IPS-NIHi11 (cell line): ENCODE data around the gene CNNM2.
"Not testable (repeated sequence)": the region's sequence is repeated elsewhere in the genome, so short reads cannot be mapped to it uniquely, and the experiment has no call there.

Experiments used
- DNase-seq: peaks from one replicate; pipeline ENCODE4 v3.0.0; 2012; ENCODE audit warnings: mixed read lengths, low spot score

The CNNM2 gene

DNA sequence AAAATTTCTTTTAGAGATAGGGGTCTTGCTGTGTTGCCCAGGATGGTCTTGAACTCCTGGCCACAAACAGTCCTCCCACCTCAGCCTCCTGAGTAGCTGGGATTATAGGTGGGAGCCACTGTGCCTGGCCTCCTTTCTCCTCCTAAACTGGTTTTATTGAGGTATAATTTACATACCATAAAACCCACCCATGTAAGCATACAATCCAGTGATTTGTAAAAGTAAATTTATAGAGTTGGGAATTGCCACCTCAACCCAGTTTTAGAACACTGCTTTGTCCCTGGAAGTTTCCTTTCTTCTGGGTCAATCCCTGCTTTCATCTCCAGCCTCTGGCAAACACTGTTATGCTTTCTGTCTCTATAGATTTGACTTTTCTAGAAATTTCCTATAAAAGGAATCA, 49.0 kb downstream of the CNNM2 start:
- DNase-seq, result no peak

DNA sequence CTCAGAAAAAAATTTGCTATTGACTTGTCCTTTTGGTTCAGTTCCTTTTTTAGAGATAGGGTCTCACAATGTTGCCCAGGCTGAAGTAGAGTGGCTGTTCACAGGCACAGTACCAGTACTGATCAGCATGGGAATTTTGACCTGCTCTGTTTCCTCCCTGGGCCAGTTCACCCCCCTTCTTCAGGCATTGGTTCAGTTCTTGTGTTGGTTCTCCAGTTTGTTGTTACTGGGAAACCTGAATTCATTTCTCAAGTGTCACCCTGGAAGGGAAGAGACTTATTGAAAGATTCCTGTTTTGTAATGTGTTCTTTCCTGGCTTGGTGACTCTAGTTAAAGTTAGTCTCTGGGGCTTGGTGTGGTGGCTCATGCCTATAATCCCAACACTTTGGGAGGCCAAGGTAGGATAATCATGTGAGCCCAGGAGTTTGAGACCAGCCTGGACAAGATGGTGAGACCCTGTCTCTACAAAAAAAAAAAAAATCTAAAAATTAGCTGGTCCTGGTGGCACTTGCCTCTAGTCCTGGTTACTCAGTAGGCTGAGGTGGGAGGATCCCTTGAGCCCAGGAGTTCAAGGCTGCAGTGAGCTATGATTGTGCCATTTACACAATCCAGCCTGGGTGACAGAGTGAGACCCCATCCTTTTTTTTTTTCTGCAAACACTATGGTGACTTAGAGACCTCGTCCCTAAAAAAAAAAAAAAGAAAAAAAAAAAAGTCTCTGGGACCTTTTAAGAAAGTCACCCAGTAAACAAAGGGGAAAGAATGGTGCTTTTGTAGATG, 52.7 kb downstream of the CNNM2 start:
- no peak for DNase-seq

DNA sequence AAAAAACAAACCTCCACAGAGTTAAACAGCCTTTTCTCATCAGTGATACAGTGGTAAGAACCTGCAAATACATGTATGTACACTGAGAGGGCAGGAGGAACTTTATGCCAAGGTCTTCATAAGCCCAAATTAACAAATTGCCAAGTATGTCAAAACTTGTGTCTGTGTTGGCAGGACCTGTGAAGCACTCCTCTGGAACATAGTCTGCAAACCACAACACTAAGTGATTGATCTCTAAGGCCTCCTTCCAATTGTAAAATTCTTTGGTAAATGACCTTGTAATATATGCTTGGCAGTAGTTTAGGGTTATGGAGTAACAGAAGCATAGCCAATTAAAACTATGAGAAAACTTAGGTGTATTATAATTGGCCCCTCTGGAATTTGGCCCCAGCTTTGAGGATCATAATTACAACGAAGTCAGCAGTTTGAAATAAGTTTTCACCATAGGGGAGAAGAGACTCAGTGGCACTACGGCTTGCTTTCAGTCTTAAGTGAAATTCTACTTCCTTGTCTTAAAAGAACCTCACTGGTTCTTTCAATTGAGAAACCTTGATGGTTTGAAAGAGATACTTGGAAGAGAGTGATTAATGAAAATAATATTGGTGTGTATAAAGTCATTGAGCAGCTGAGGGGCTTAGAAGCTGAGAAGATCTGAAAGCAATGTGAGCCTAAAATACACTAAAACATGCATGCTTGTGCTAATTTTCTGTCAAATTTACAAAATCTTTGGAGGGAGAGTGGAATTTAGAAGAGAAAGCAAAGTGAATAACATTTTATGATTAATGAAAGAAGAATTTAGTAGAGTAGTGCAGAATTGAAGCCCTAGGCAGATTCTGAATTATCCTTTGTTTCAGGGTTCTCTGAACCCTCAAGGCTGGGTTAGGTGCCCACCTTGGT, 57.6 kb downstream of the CNNM2 start:
- no peak for DNase-seq

DNA sequence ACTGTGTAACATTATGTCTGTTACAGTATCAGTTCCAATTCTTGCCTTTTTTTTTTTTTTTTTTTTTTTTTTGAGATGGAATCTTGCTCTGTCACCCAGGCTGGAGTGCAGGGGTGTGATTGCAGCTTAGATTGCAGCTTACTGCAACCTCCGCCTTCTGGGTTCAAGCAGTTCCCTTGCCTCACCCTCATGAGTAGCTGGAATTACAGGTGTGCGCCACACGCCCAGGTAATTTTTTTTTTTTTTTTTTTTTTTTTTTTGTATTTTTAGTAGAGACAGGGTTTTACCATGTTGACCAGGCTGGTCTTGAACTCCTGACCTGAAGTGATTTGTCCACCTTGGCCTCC, 58.3 kb downstream of the CNNM2 start:
- DNase-seq, result not testable (repeated sequence)

DNA sequence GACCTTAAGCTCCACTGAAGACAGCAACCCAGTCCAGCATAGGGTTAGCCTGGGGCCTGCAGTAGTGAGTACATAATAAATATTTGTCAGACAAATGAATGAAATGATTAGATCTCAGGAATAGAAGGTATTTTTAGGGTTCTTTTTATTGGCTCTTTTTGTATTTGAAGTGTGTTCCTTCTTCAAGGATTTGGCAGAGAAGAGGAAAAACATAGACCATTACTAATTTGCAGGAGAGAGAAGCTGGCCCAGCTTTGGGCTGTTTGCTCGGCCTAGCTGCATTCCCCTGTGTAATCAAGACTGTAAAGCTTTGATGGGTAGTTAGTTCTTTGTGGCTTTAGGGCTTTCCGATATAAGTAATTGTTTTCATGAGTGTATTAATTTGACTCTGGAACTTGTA, 64.2 kb downstream of the CNNM2 start:
- DNase-seq, result no peak

DNA sequence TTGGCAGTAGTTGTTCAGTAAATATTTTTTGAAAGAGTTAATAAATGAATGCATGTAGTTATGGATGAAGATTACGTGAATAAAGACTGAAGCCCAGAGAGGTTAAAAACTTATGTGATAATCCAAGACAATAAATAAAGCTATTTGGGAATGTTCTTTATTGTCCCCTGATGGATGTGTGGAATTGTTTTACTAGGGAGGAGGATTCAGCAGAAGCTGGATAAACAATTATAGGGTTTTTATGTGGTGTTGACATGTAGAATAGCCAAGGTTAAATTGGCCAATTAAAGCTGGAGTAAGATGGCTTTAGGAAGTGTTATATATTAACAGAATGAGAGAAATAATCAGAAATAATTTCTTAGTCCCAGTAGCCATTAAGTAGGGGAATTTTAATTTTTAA, 66.0 kb downstream of the CNNM2 start:
- no peak for DNase-seq

DNA sequence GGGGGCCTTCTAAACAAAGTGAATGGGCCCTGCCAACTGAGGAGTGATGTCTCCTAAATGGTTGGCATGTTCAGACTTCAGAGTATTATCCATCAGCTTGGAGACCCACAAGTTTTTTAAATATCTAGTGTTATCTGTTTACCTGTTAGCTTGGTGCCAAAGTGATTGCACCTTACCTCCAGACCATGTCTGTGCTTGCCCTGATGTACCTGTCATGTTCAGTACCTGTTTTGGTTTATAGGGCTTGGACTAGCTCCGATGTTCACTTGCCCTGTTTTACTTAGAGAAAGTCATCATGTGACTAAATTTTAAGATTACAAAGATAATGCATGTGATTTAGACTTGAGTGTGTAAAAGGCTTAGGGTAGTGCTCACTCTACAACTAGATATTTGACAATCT, 67.7 kb downstream of the CNNM2 start:
- DNase-seq, result no peak

DNA sequence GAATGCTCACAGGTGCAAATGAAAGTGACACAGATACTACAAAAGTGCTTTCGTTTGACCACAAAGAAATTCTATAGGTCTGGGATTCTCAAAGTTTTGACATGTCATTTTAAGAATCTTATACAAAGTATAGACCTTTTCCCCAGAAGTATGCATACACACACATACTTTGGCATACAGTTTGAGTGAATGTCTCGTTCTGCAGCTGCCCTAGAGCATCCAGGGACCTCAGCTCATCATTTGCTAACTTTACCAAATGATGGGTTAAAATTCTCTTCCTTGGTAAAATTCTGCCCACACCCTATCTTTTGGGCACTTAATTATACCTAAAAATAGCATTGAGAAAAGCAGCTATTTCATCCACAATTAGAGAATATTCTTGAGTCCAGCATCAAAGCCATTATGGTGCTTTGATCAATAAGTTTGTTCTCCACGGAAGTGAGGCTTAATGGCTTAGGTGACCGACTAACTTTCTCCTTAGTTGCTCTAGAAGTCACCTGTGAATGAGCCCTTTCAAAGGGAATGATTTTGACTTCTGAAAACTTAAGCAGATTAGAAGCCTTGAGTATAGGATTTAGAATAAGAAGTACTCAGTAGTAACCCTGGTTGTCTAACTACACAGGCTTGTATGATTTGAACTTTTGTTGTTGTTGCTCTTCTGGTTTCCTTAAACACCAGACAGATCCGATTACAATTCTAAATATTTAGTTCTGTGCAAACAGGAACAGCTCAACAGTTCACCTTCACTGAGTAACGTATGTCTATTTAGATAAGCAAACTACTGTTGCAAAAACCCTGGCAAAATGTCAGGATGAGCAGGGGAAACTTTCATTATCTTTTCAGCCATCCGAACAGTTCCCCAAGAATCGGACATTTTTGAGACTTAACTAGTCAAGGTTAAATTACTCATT, 70.6 kb downstream of the CNNM2 start:
- no peak for DNase-seq

DNA sequence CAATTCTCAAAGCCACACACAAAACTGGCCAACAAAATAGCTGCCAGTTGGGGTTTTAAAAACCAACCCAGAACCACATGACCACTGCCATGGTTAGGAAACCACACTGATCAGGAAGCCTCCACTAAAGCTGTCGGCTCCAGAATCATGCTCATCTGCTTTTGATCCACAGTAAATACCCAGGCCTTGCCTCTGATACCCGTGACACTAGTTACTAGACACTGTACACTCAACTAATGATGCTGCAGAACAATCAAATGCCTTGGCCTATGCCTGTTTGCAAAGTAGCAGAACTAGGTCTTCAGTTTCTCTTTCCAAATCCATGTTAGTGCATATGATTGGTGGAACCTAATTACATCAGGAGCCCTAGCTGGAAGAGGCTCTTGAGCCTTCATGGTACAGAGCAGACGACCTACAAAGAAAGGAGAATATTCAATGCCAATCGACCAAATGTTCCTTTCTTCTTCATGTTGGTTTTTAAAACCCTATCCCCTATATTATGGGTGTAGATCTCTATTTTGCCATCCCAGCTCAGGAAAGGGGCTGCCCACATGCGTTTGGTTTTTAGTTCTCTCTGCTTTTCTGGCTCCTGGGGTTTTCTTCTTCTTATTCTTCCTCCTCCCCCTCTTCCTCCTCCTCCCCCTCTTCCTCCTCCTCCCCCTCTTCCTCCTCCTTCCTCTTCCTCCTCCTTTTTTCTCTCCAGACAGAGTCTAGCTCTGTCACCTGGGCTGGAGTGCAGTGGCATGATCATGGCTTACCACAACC, 76.6 kb downstream of the CNNM2 start:
- DNase-seq, result no peak

DNA sequence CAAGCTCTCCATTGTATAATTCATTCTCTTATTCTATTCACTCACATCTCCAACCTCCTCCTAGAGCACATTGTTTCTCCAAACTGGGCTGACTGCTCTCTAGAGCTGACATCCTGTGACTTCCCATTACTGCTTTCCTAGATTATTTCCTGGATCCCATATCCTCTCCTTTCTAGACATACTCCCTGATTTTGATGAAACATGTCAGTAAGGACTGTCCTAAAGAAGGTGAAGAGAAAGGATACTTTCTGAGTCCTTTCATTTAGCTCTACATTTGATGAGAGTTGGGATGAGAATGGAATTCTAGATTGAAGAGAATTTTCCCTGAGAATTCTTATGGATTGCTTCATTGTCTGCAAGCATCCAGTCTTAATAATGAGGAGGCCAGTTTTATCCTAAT, 78.8 kb downstream of the CNNM2 start:
- no peak for DNase-seq

DNA sequence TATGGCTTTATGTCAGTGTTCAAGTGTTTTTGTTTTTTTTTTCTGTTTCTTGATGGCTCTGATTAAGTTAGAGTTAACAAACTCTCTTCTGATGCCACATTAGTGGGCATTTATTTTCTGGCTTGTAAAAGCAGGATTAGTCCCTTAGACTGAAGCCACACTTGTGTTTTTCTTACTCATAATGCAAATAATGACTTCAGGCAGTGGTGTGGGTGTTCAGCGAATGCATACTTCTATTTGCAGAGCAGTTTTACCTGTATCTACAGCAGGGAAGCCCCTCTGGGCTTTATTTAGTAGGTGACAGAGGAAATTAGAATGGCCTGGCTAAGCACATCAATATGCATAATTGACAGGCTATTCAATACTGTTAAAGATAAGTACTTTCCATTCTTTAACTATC, 79.9 kb downstream of the CNNM2 start:
- DNase-seq, result no peak

DNA sequence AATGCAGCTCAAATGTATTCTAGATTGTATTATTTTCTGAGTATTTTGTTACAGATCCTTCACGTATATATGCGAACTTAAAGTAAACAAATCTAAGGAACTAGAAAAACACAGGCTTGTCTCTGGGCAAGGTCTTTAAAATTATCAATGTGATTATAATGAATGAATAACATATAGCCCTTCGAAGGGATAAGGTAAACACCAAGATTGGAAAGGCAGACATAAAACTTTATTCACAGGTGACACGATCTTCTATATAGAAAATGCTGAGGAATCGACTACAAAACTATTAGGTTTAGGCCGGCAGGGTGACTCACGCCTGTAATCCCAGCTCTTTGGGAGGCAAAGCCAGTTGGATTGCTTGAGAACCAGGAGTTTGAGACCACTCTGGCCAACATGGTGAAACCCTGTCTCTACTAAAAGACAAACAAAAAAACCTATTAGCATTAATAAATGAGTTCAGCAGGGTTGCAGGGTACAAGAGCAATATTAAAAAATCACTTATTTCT, 80.4 kb downstream of the CNNM2 start:
- DNase-seq, result no peak

DNA sequence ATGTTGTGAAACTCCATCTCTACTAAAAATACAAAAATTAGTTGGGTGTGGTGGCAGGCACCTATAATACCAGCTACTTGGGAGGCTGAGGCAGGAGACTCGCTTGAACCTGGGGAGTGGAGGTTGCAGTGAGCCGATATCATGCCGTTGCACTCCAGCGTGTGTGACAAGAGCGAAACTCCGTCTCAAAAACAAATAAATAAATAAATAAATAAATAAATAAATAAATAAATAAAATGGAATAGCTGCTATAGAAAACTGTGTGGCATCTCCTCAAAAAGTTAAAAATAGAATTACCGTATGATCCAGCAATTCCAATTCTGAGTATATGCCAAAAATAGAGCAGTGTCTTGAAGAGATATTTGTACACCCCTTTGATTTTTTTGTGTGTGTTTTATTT, 82.0 kb downstream of the CNNM2 start:
- DNase-seq, result not testable (repeated sequence)

DNA sequence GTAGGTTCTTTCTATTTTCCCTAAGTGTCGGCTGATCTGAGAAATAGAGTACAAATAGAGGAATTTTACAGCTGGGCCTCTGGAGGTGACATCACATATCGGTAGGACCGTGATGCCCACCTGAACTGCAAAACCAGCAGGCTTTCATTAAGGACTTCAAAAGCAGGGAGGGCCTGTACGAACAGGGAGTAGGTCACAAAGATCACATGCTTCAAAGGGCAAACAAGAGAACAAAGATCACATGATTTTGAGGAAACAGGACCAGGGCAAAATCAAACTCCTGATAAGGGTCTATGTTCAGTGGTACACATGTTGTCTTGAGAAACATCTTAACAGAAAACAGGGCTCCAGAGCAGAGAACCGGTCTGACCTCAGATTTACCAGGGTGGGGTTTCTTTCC, 88.9 kb downstream of the CNNM2 start:
- no peak for DNase-seq

DNA sequence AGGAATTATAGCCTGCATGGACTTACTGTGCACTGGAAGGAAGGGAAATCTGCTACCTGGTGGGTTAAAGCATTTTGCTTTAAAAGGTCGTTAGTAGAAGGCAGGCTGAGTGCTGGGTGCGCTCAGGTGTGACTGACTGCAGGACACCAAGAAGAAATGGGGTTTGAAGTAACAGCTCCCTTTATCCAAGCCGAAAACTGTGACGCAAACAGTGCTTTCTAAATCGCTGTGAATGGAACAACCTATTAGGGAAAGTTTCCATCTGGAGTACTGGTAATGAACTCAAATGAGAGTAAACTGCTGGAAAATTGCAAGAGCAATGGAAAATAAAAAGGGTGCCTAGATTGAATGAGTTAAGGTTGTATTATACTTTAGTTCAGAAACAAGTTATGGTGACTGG, 95.3 kb downstream of the CNNM2 start:
- DNase-seq, result peak; percentile 40

DNA sequence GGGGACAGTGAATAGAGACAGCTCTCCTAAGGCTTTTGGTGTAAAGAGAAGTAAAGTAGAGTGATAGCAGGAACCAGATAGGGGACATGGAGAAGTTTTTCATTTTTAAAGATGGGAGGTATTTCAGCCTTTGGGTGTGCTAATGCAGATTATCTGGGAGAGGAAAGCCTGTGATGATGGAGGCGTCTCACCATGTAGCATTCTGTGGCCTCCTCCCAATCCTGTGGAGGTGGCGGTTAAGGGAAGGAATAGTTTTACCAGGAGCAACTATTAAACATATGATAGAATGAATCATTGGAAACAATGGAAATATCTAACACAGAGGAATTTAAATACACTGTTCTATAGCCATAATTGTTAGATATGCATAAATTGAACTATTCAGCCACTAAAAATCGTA, 101.3 kb downstream of the CNNM2 start:
- DNase-seq, result no peak

DNA sequence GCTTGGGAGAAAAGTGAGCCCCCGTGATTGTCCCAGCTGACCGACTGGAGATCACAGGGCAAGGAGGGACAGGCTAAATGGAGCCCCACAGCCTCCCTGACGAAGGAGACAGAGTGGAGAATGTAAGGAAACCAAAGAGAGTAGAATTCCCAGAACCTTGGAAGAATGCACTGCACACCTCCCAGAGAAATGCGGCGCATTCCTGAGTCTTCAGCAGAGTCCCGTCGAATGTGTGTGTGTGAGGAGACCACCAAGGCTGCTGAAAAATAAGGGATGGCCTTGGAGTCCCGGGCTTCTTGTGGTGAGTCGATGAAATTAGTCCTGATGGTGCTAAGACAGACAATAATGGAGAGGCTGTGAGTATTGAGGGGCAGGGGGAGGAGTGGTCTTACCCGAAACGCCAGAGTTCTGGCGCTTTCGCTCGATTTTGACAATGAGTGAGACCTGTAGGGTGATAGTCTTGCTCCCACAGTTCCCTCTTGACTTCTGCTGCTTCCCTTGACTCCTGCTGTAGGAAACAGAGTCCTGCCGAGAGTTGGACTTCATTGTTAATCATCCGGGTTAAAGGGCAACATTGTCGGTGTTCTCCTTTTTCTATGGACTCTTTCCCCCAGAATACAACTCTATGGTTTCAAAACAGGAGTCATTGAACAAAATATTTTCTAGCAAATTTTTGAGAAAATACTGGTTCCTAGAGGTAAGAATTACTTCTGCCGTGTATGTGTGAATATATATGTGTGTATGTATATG, 103.2 kb downstream of the CNNM2 start:
- peak; percentile 25 for DNase-seq

DNA sequence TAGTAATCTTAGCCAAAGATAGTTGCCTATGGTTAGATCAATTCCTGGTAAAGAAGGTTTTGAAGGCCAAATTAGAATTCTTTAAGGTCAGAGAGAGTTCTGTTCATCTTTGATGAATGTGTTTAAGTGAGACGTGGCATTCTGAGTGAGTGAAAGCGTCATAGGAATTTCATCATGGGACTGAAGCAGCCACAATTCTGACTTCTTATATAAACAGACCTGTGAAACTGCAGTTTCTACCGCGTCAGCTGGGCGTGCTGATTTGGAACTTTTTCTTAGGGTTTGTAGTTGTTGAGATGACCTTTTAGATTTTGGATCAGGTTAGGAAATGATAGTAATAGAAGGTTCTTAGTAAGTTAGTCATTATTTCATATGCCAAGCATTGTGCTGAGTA, 103.8 kb downstream of the CNNM2 start:
- DNase-seq, result no peak

DNA sequence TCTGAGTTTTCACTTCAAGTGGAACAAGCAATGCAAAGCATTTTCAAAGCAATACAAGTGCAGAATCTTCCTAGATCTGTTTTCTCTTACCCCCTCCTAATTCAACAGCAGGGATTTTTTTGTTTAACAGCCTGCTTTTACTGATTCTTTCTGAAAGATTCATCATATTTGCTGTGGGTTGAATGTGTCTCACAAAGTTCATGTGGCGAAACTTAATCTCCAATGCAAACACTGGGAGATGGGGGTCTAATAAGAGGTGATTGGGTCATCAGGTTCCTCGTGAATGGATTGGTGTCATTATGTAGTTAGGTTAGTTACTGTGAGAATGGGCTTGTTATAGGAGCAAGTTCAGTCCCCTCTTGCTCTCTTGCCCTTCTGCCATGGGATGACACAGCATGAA, 107.6 kb downstream of the CNNM2 start:
- no peak for DNase-seq

DNA sequence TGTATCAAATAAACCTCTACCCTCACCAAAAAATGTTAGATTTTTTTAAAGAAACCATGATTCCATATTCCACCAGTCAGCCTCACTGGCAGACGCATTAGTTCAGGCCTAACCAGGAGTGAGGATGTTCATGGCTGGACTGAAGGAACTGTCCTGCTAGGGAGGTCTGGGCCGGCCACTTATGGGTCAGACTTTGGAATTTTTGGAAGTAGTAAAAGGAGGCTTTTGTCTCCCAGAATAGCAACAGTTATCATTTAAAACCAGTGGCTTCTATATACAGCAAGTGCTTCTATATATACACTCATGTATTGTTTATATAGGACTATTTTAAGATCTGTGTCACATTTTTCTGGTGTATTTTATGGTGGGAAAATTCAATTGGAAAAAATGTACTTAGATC, 120.5 kb downstream of the CNNM2 start:
- DNase-seq, result no peak

DNA sequence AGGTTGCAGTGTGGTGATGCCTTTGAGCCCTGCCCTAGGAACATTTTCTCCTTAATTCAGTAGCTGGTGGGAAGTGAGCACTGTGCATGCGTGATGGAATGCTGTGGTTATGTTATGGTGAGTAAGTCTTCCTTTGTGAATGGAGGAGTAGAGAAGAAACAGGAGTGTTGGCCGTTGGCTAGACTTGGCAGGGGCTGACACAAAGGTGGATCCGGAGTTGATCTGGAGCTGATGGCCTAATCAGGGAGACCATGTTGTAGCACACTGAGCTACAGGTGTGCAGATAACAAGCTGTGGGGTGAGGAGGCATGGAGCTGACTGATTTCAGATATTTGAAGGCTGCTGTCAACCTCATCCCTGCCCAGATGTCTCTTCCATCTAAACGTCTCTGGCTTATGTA, 122.3 kb downstream of the CNNM2 start:
- no peak for DNase-seq
